ENCODE measurements around the gene TOR3A. TPM values are rescaled to one million over a fixed set of nuclear protein-coding genes. Genes with fewer than 3 reads are reported as not detected.
A peak's percentile ranks its signal among the peaks of the same experiment; 100 is the strongest.

TOR3A gene
- total and polyA plus RNA-seq, 2 of the 13 experiments (the other 11 are each of a cell fraction or from before 2014, with no cell fraction given) = 14.7 to 28.4 TPM

DNA sequence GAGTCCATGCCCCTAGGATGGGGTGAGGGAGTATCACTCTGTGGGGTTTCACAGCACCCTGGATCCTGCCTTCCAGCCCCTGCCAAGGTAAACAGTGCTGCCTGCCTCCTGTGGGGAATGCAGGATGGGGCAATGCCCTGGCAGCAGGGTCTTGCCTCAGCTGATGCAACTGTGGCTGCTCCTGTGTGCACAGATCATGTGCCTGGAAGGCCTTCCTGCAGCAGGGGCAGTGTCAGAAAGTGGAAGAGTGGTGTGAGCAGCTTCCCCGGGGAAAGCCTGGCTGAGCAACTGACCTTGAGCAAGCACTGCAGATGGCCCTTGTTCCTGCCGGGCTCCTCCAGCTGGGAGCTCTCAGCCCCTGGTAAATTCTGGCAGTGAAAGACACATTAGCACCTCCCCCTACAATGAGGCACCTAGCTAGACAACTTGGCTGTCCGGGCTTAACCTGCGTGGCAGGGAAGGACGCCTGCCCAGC, 9.9 kb downstream of the TOR3A start (continued):
- TF ChIP-seq, protein P1, sequence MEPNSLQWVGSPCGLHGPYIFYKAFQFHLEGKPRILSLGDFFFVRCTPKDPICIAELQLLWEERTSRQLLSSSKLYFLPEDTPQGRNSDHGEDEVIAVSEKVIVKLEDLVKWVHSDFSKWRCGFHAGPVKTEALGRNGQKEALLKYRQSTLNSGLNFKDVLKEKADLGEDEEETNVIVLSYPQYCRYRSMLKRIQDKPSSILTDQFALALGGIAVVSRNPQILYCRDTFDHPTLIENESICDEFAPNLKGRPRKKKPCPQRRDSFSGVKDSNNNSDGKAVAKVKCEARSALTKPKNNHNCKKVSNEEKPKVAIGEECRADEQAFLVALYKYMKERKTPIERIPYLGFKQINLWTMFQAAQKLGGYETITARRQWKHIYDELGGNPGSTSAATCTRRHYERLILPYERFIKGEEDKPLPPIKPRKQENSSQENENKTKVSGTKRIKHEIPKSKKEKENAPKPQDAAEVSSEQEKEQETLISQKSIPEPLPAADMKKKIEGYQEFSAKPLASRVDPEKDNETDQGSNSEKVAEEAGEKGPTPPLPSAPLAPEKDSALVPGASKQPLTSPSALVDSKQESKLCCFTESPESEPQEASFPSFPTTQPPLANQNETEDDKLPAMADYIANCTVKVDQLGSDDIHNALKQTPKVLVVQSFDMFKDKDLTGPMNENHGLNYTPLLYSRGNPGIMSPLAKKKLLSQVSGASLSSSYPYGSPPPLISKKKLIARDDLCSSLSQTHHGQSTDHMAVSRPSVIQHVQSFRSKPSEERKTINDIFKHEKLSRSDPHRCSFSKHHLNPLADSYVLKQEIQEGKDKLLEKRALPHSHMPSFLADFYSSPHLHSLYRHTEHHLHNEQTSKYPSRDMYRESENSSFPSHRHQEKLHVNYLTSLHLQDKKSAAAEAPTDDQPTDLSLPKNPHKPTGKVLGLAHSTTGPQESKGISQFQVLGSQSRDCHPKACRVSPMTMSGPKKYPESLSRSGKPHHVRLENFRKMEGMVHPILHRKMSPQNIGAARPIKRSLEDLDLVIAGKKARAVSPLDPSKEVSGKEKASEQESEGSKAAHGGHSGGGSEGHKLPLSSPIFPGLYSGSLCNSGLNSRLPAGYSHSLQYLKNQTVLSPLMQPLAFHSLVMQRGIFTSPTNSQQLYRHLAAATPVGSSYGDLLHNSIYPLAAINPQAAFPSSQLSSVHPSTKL (CRISPR knock-in tag; IDR thresholded peaks at IDR 0.05) = peak; percentile 86
- TF ChIP-seq, protein P2, sequence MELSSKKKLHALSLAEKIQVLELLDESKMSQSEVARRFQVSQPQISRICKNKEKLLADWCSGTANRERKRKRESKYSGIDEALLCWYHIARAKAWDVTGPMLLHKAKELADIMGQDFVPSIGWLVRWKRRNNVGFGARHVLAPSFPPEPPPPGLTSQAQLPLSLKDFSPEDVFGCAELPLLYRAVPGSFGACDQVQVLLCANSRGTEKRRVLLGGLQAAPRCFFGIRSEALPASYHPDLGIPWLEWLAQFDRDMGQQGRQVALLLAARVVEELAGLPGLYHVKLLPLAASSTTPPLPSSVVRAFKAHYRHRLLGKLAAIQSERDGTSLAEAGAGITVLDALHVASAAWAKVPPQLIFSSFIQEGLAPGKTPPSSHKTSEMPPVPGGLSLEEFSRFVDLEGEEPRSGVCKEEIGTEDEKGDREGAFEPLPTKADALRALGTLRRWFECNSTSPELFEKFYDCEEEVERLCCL (CRISPR knock-in tag; IDR thresholded peaks at IDR 0.05; ENCODE audit: borderline replicate concordance) = no peak
- no peak for TF ChIP-seq U2AF2 (IDR thresholded peaks at IDR 0.05; ENCODE audit: low read depth, low read length)
- TF ChIP-seq SAFB2 (CRISPR knock-in tag; IDR thresholded peaks at IDR 0.05; ENCODE audit: borderline replicate concordance, low read depth) = no peak
- no peak for TF ChIP-seq FLYWCH1 (CRISPR knock-in tag; IDR thresholded peaks at IDR 0.05)
- TF ChIP-seq ZNF7 (CRISPR knock-in tag; IDR thresholded peaks at IDR 0.05) = no peak
- TF ChIP-seq, protein P3, sequence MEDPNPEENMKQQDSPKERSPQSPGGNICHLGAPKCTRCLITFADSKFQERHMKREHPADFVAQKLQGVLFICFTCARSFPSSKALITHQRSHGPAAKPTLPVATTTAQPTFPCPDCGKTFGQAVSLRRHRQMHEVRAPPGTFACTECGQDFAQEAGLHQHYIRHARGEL (CRISPR knock-in tag; IDR thresholded peaks at IDR 0.05) = no peak
- no peak for TF ChIP-seq PAX8 (CRISPR knock-in tag; IDR thresholded peaks at IDR 0.05; ENCODE audit: borderline replicate concordance)
- no peak for TF ChIP-seq ZNF670 (CRISPR knock-in tag; IDR thresholded peaks at IDR 0.05; ENCODE audit: borderline replicate concordance)
- TF ChIP-seq RBM39 (IDR thresholded peaks at IDR 0.05; ENCODE audit: low read depth, low read length, poor library complexity, severe bottlenecking) = no peak
- TF ChIP-seq SOX5 (CRISPR knock-in tag; IDR thresholded peaks at IDR 0.05; ENCODE audit: borderline replicate concordance) = peak; percentile 65; the same call in 1 of the 2 replicates
- no peak for TF ChIP-seq JUND (CRISPR knock-in tag; IDR thresholded peaks at IDR 0.05)
- TF ChIP-seq ARNT (IDR thresholded peaks at IDR 0.05) = no peak
- TF ChIP-seq ZNF232 (CRISPR knock-in tag; IDR thresholded peaks at IDR 0.05; ENCODE audit: borderline replicate concordance) = no peak
- TF ChIP-seq, protein P4, sequence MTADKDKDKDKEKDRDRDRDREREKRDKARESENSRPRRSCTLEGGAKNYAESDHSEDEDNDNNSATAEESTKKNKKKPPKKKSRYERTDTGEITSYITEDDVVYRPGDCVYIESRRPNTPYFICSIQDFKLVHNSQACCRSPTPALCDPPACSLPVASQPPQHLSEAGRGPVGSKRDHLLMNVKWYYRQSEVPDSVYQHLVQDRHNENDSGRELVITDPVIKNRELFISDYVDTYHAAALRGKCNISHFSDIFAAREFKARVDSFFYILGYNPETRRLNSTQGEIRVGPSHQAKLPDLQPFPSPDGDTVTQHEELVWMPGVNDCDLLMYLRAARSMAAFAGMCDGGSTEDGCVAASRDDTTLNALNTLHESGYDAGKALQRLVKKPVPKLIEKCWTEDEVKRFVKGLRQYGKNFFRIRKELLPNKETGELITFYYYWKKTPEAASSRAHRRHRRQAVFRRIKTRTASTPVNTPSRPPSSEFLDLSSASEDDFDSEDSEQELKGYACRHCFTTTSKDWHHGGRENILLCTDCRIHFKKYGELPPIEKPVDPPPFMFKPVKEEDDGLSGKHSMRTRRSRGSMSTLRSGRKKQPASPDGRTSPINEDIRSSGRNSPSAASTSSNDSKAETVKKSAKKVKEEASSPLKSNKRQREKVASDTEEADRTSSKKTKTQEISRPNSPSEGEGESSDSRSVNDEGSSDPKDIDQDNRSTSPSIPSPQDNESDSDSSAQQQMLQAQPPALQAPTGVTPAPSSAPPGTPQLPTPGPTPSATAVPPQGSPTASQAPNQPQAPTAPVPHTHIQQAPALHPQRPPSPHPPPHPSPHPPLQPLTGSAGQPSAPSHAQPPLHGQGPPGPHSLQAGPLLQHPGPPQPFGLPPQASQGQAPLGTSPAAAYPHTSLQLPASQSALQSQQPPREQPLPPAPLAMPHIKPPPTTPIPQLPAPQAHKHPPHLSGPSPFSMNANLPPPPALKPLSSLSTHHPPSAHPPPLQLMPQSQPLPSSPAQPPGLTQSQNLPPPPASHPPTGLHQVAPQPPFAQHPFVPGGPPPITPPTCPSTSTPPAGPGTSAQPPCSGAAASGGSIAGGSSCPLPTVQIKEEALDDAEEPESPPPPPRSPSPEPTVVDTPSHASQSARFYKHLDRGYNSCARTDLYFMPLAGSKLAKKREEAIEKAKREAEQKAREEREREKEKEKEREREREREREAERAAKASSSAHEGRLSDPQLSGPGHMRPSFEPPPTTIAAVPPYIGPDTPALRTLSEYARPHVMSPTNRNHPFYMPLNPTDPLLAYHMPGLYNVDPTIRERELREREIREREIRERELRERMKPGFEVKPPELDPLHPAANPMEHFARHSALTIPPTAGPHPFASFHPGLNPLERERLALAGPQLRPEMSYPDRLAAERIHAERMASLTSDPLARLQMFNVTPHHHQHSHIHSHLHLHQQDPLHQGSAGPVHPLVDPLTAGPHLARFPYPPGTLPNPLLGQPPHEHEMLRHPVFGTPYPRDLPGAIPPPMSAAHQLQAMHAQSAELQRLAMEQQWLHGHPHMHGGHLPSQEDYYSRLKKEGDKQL (CRISPR knock-in tag; IDR thresholded peaks at IDR 0.05; ENCODE audit: low read depth) = no peak; the same call in 1 of the 2 replicates
- no peak for TF ChIP-seq ZIK1 (CRISPR knock-in tag; IDR thresholded peaks at IDR 0.05; ENCODE audit: borderline replicate concordance, low read depth)
- no peak for TF ChIP-seq CREM (IDR thresholded peaks at IDR 0.05)
- TF ChIP-seq CREM (CRISPR knock-in tag; IDR thresholded peaks at IDR 0.05) = no peak
- TF ChIP-seq ARHGAP35 (CRISPR knock-in tag; IDR thresholded peaks at IDR 0.05; ENCODE audit: borderline replicate concordance) = no peak; the same call in 1 of the 2 replicates

Measured in HepG2 (cell line).